Panc1 (cell line): Measurements from ENCODE around the gene ORMDL2. TPM values are rescaled to one million over a fixed set of nuclear protein-coding genes. Genes with fewer than 3 reads are reported as not detected.

Source experiments
- ATAC-seq: fragments of 200-7000 bp; cut with Tn5 transposase; 2 replicates; pipeline ENCODE4 v1.9.1; 2020; ENCODE audit warnings: mild to moderate bottlenecking, moderate library complexity
- BruUV-seq: library from RNA; stranded (reverse); fragments of 400-500 nt; replicated peaks from 2 replicates; lab custom pipeline; 2021; lab: Mats Ljungman, UMichigan
- CTCF ChIA-PET: fragments of 300-600 bp; sonication (Branson Sonifier 250); formaldehyde crosslinking; loops from one replicate; lab custom pipeline; 2022; ENCODE audit warnings: antibody characterized with exemption; lab: Charles Lee
- POLR2A ChIA-PET: fragments of 300-600 bp; sonication (Branson Sonifier 250); formaldehyde crosslinking; loops from one replicate; lab custom pipeline; 2022; ENCODE audit warnings: antibody characterized with exemption; lab: Charles Lee
- DNase-seq: peaks from one replicate; pipeline ENCODE4 v3.0.0-alpha.2; 2010; ENCODE audit warnings: low read depth, low spot score
- H3K27ac ChIP-seq: 2 replicates; pipeline ENCODE4 v1.5.1; 2011; ENCODE audit warnings: mild to moderate bottlenecking, low read length, inconsistent platforms
- H3K27me3 ChIP-seq: fragments of 200-500 bp; sonication (Bioruptor generic); 2 replicates; pipeline ENCODE4 v1.6.0; 2014; ENCODE audit warnings: low read length, inconsistent platforms; ENCODE audit not compliant: control insufficient read depth, insufficient read depth
- H3K36me3 ChIP-seq: fragments of 200-500 bp; sonication (Bioruptor generic); 2 replicates; pipeline ENCODE4 v1.5.1; 2014; ENCODE audit warnings: inconsistent platforms, mild to moderate bottlenecking, low read length, moderate library complexity; ENCODE audit not compliant: control insufficient read depth, insufficient read depth
- H3K4me1 ChIP-seq: 2 replicates; pipeline ENCODE4 v1.5.1; 2011; ENCODE audit warnings: inconsistent platforms, mild to moderate bottlenecking, low read length, moderate library complexity; ENCODE audit not compliant: control insufficient read depth, insufficient read depth
- H3K4me3 ChIP-seq, 2 experiments: 2 replicates each; pipeline ENCODE4 v1.5.1; 2011 to 2012; ENCODE audit warnings: low read depth in 2 of 2, low read length in 2 of 2, mild to moderate bottlenecking in 2 of 2, inconsistent platforms in 1 of 2, moderate library complexity in 1 of 2
- H3K9me3 ChIP-seq: fragments of 200-500 bp; sonication (Bioruptor generic); 2 replicates; pipeline ENCODE4 v1.5.1; 2014; ENCODE audit warnings: low read depth, mild to moderate bottlenecking, inconsistent platforms, low read length, moderate library complexity; ENCODE audit not compliant: control insufficient read depth, insufficient read depth
- CTCF ChIP-seq: fragments of 450-650 bp; IDR thresholded peaks from 2 replicates; pipeline ENCODE4 v1.5.1; 2017; ENCODE audit warnings: mild to moderate bottlenecking
- POLR2AphosphoS5 ChIP-seq: IDR thresholded peaks from 2 replicates; pipeline ENCODE4 v1.6.1; 2012; ENCODE audit warnings: mild to moderate bottlenecking, low read depth, low read length, moderate library complexity
- REST ChIP-seq, 2 experiments: IDR thresholded peaks; 2 replicates each; pipeline ENCODE4 v1.6.1; 2011 to 2012; ENCODE audit warnings: low read depth in 2 of 2, control low read depth in 1 of 2, low read length in 1 of 2, mild to moderate bottlenecking in 1 of 2, moderate library complexity in 1 of 2; ENCODE audit not compliant: insufficient read depth in 1 of 2
- SIN3A ChIP-seq: IDR thresholded peaks from 2 replicates; pipeline ENCODE4 v1.6.1; 2012; ENCODE audit warnings: low read depth, mild to moderate bottlenecking, low read length, moderate library complexity, borderline replicate concordance; ENCODE audit not compliant: insufficient read depth
- TCF7L2 ChIP-seq: IDR thresholded peaks from 2 replicates; pipeline ENCODE4 v1.6.1; 2011; ENCODE audit warnings: mild to moderate bottlenecking, low read depth, low read length, inconsistent platforms
- in situ Hi-C: cut with HindIII; loops from 2 replicates; pipeline ENCODE4 v1.10.0; 2016; ENCODE audit warnings: low sequenced_read_pairs, low pct_unique_long_range_greater_than_20kb
- intact Hi-C: fragments of 100-400 bp; cut with micrococcal nuclease; formaldehyde crosslinking; loops from one replicate; pipeline ENCODE4 v1.10.0; 2022; ENCODE audit not compliant: unreplicated experiment
- total RNA-seq: library from RNA; stranded (reverse); gene quantifications from one replicate; pipeline ENCODE4 v1.2.1, GENCODE V29; 2021; ENCODE audit not compliant: unreplicated experiment

Gene ORMDL2
- total RNA-seq, 1 experiment from 2014 or later = 59.6 TPM

GRCh38 chr12:55814257-55814656 lies 3.6 kb upstream of the ORMDL2 start:
- no peak for DNase-seq
- ChIA-PET POLR2A (no interaction called here), CTCF (interaction anchor here (0.7 kb wide), 1 partner anchor 47 kb away, joined by 3 read pairs; no protein-coding TSS in a partner anchor)
- no peak for ATAC-seq
- intact Hi-C loops = no loop called here
- no TSS peak for BruUV-seq
- TF ChIP-seq POLR2AphosphoS5 (no peak), REST (IDR thresholded peaks at IDR 0.05; ENCODE audit: insufficient read depth in 1 of 2, low read depth in 2 of 2, low read length in 1 of 2) (no peak), SIN3A (no peak), CTCF (no peak), TCF7L2 (no peak)
- Histone ChIP-seq H3K27ac (no peak overlapping the region), H3K4me3 (no peak overlapping the region), H3K9me3 (no peaks in the 10 kb centered on the region), H3K4me1 (peaks cover 15% of the 10 kb centered on the region), H3K36me3 (peaks cover 23% of the 10 kb centered on the region), H3K27me3 (no peaks in the 10 kb centered on the region)
- in situ Hi-C loops = no loop called here

GRCh38 chr12:55815473-55815872 lies 2.4 kb upstream of the ORMDL2 start:
- Histone ChIP-seq H3K4me3 (peak overlapping the region; percentile 86 to 100), H3K27ac (peak overlapping the region; percentile 100), H3K9me3 (no peaks in the 10 kb centered on the region), H3K27me3 (no peaks in the 10 kb centered on the region), H3K4me1 (peaks cover 16% of the 10 kb centered on the region), H3K36me3 (peaks cover 33% of the 10 kb centered on the region)
- in situ Hi-C loops = no loop called here
- DNase-seq (no peak), ATAC-seq (no peak)
- TF ChIP-seq SIN3A = no peak
- no peak for TF ChIP-seq REST (IDR thresholded peaks at IDR 0.05; ENCODE audit: insufficient read depth in 1 of 2, low read depth in 2 of 2, low read length in 1 of 2)
- no peak for TF ChIP-seq CTCF
- TF ChIP-seq POLR2AphosphoS5 = no peak
- TF ChIP-seq TCF7L2 = no peak
- BruUV-seq = no TSS peak
- ChIA-PET POLR2A (no interaction called here), CTCF (no interaction called here)
- intact Hi-C loops = loop anchor here (5.0 kb wide), 1 partner anchor 78 kb away; no protein-coding TSS in a partner anchor
